ENCODE measurements around the gene ST6GALNAC1. TPM values are rescaled to one million over a fixed set of nuclear protein-coding genes. Genes with fewer than 3 reads are reported as not detected.

ST6GALNAC1 gene
- total and polyA plus RNA-seq, 2 of the 8 experiments (the other 6 are each of a cell fraction or from before 2014, with no cell fraction given): not detected

GRCh38 chr17:76585033-76585648 is 58.4 kb downstream of the ST6GALNAC1 start (continued):
- TF ChIP-seq HDAC6 (IDR thresholded peaks at IDR 0.05; ENCODE audit: low read depth, low read length): no peak
- no peak for TF ChIP-seq CREB1 (IDR thresholded peaks at IDR 0.05)
- TF ChIP-seq POLR2A (IDR thresholded peaks at IDR 0.05; ENCODE audit: control extremely low read depth in 1 of 2, low read depth in 2 of 2, low read length in 2 of 2): no peak
- TF ChIP-seq BRCA1 (IDR thresholded peaks at IDR 0.05; ENCODE audit: low read depth, low read length): no peak
- no peak for TF ChIP-seq SIX5 (IDR thresholded peaks at IDR 0.05; ENCODE audit: low read depth, low read length)
- peak; percentile 72 for TF ChIP-seq RNF2 (IDR thresholded peaks at IDR 0.05; ENCODE audit: borderline replicate concordance, low read depth, low read length, missing control alignments, poor library complexity, severe bottlenecking)
- TF ChIP-seq ZNF274 (IDR thresholded peaks at IDR 0.05; ENCODE audit: borderline replicate concordance, extremely low read depth, low read length): no peak
- no peak for TF ChIP-seq TEAD4 (IDR thresholded peaks at IDR 0.05; ENCODE audit: low read depth, low read length)
- TF ChIP-seq TAF7 (optimal IDR thresholded peaks at IDR 0.05; ENCODE audit: borderline replicate concordance, low read depth, low read length): no peak
- TF ChIP-seq CHD7 (IDR thresholded peaks at IDR 0.05; ENCODE audit: insufficient replicate concordance, low read length): no peak
